Measurements from ENCODE around the gene ZNF236. TPM values are rescaled to one million over a fixed set of nuclear protein-coding genes. Genes with fewer than 3 reads are reported as not detected.

ZNF236 gene
- polyA plus RNA-seq, 4 donors = 1.4 to 6.1 (median 2.3) TPM

DNA sequence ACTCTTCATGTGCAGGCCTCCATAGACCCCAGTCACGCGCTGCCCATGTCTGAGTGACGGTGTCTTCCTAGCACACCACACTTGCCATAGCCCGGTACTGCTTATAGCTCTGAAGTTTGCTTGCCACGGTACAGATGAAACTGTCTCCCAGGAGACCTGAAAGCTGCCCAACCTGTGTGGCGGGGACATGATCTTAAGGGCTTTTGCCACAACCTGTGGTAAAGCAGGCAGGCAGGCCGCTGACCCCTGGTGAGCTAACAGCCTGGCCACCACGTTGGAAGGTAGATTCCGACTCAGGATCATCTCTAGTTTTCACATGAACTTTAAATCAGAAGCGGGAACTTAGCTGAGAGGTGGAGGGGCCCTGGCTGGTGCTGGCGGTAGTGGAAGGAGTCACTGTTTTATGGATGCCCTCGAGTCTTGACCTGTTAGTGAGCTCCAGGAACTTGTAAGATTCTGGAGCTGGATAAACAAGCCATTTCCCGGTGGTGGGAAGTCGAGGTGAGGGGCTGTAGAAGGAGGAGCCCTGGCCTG lies 153.3 kb downstream of the ZNF236 start:
- Histone ChIP-seq H3K36me3 (ENCODE audit: control insufficient read depth in 3 of 3, insufficient read depth in 2 of 3, low read depth in 1 of 3, low read length in 3 of 3) (peaks cover 0 to 31% (median 0%) of the 10 kb centered on the region in 3 donors), H3K4me3 (ENCODE audit: low read depth in 1 of 3, low read length in 3 of 3) (no peak overlapping the region), H3K27ac (ENCODE audit: low read depth in 1 of 3, low read length in 2 of 3) (no peak overlapping the region), H3K4me1 (ENCODE audit: control insufficient read depth in 3 of 3, insufficient read depth in 2 of 3, low read depth in 1 of 3, low read length in 2 of 3) (peaks cover 2% of the 10 kb centered on the region in 3 donors), H3K27me3 (ENCODE audit: control insufficient read depth in 3 of 3, insufficient read depth in 3 of 3, low read length in 3 of 3) (no peaks in the 10 kb centered on the region), H3K9me3 (ENCODE audit: control insufficient read depth in 2 of 2, insufficient read depth in 1 of 2, low read depth in 1 of 2, low read length in 1 of 2) (no peaks in the 10 kb centered on the region)
- FAIRE-seq (no peak), DNase-seq (no peak)
- 88 to 92% (median 92%) methylated on average over 14 of the region's 14 CpGs for WGBS, 3 donors

DNA sequence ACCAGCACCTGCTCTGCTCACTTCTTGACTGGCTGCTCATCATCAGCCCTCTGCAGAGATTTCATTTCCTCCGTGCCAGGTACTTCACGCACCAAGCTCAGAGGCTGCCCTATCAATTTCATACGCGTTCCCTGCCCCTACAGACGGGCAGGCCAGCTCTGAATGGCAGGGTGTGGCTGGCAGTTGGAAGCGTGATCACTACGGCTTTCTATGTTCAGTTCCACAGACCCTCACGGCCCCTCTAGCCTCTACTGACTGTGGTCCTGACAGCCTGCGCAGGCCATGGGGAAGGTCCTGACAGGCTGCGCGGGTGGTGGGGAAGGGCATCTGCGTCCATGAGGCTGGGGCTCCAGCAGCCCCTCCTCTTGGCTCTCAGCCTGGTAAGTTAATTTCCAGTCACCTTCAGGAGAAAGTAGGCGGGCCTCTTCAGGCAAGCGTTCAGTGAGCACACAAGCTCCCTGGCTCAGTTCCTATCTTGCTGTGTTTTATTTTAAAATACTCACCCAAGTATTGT lies 154.8 kb downstream of the ZNF236 start:
- Histone ChIP-seq H3K27me3 (ENCODE audit: control insufficient read depth in 3 of 3, insufficient read depth in 3 of 3, low read length in 3 of 3) (no peaks in the 10 kb centered on the region), H3K27ac (ENCODE audit: low read depth in 1 of 3, low read length in 2 of 3) (peak overlapping the region in 2 of 3 donors; percentile 63 to 90), H3K9me3 (ENCODE audit: control insufficient read depth in 2 of 2, insufficient read depth in 1 of 2, low read depth in 1 of 2, low read length in 1 of 2) (no peaks in the 10 kb centered on the region), H3K4me1 (ENCODE audit: control insufficient read depth in 3 of 3, insufficient read depth in 2 of 3, low read depth in 1 of 3, low read length in 2 of 3) (peaks cover 2 to 9% (median 2%) of the 10 kb centered on the region in 3 donors), H3K4me3 (ENCODE audit: low read depth in 1 of 3, low read length in 3 of 3) (peak overlapping the region in 1 of 3 donors; percentile 21), H3K36me3 (ENCODE audit: control insufficient read depth in 3 of 3, insufficient read depth in 2 of 3, low read depth in 1 of 3, low read length in 3 of 3) (peaks cover 0 to 26% (median 0%) of the 10 kb centered on the region in 3 donors)
- WGBS, 3 donors = 12 to 67% (median 39%) methylated on average over 14 of the region's 14 CpGs
- no peak for FAIRE-seq
- peak; percentile 39 to 81 for DNase-seq

DNA sequence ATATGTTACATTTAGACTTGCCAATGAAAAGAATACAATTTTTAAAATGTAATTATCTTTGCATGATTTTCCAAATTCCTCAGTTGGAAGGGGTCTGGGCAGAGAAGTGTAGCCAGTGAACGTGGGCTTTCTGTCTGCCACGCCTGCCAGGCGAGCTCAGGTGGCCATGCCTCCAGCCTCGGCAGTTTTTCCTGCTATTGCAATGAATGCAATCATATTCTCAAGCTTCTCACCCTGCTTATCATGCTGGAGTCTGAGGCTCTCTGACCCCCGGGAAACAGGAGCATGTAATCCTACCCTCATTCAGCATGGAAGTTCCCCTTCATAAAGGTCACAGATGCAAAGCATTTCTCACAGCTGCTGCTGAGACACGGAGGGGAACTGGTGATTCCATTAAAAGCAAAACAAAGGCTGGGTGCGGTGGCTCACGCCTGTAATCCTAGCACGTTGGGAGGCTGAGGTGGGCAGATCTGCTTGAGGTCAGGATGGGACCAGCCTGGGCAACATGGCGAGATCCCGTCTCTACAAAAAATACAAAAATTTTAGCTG lies 155.4 kb downstream of the ZNF236 start:
- Histone ChIP-seq H3K36me3 (ENCODE audit: control insufficient read depth in 3 of 3, insufficient read depth in 2 of 3, low read depth in 1 of 3, low read length in 3 of 3) (peaks cover 0 to 24% (median 0%) of the 10 kb centered on the region in 3 donors), H3K4me3 (ENCODE audit: low read depth in 1 of 3, low read length in 3 of 3) (no peak overlapping the region), H3K9me3 (ENCODE audit: control insufficient read depth in 2 of 2, insufficient read depth in 1 of 2, low read depth in 1 of 2, low read length in 1 of 2) (no peaks in the 10 kb centered on the region), H3K27ac (ENCODE audit: low read depth in 1 of 3, low read length in 2 of 3) (peak overlapping the region in 1 of 3 donors; percentile 39), H3K27me3 (ENCODE audit: control insufficient read depth in 3 of 3, insufficient read depth in 3 of 3, low read length in 3 of 3) (no peaks in the 10 kb centered on the region), H3K4me1 (ENCODE audit: control insufficient read depth in 3 of 3, insufficient read depth in 2 of 3, low read depth in 1 of 3, low read length in 2 of 3) (peaks cover 2 to 9% (median 2%) of the 10 kb centered on the region in 3 donors)
- DNase-seq (no peak), FAIRE-seq (no peak)
- 27 to 67% (median 40%) methylated on average over 11 of the region's 11 CpGs for WGBS, 3 donors

DNA sequence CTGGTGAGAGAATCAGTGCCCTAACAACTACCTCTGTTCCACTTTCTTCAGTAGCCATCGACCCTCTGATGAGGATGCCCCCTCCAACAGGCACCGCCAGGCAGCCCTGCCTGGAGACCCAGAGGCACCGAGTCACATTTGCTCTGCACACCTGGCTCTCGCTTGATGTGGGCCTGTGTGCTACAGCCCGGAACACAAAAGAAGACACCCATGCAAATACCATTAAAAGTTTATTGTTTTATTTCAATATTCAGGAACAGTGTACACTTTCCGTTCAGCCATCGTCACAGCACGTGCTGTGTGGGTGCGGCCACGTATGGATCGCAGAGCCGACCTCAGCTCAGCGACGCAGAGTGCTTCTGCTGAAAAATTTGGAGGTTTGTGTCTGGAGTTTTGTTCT lies 156.3 kb downstream of the ZNF236 start:
- no peak for FAIRE-seq
- Histone ChIP-seq H3K4me1 (ENCODE audit: control insufficient read depth in 3 of 3, insufficient read depth in 2 of 3, low read depth in 1 of 3, low read length in 2 of 3) (peaks cover 2 to 15% (median 2%) of the 10 kb centered on the region in 3 donors), H3K4me3 (ENCODE audit: low read depth in 1 of 3, low read length in 3 of 3) (no peak overlapping the region), H3K27me3 (ENCODE audit: control insufficient read depth in 3 of 3, insufficient read depth in 3 of 3, low read length in 3 of 3) (no peaks in the 10 kb centered on the region), H3K9me3 (ENCODE audit: control insufficient read depth in 2 of 2, insufficient read depth in 1 of 2, low read depth in 1 of 2, low read length in 1 of 2) (no peaks in the 10 kb centered on the region), H3K36me3 (ENCODE audit: control insufficient read depth in 3 of 3, insufficient read depth in 2 of 3, low read depth in 1 of 3, low read length in 3 of 3) (peaks cover 0 to 21% (median 0%) of the 10 kb centered on the region in 3 donors), H3K27ac (ENCODE audit: low read depth in 1 of 3, low read length in 2 of 3) (no peak overlapping the region)
- DNase-seq = no peak
- 85 to 96% (median 87%) methylated on average over 14 of the region's 14 CpGs for WGBS, 3 donors

DNA sequence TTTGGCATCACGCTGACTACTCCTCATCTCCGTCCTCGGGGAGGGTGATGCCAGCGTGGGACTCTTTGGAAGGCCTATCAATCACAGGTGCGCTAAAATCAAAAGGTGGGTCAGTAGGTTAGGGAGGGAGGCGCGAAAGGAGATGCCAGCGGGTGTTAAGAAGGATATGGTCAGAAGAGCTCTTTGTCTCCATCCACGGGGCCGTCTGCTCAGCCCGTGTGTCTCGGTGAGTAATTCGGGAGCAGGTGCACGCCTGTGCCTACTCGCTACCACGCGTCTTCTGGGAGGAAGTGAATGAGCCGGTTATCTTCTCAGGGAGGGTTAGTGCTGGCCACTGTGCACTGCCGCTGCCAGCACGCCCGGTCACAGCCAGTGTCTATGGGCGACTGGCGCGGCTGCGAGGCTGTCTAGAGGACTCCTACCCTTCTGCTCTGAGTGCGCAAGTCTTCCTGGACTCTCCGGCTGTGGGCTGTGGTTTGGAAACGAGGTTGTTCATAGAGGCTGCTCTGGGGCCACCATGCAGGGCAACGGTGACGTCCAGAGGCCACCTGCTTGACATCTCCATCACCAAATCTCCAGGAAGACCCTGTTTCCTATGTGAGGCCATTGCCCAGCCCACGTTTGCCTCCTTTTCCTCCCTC lies 156.9 kb downstream of the ZNF236 start:
- 93 to 96% (median 95%) methylated on average over 31 of the region's 31 CpGs for WGBS, 3 donors
- no peak for FAIRE-seq
- no peak overlapping the region for H3K27ac ChIP-seq (ENCODE audit: low read depth in 1 of 3, low read length in 2 of 3)

DNA sequence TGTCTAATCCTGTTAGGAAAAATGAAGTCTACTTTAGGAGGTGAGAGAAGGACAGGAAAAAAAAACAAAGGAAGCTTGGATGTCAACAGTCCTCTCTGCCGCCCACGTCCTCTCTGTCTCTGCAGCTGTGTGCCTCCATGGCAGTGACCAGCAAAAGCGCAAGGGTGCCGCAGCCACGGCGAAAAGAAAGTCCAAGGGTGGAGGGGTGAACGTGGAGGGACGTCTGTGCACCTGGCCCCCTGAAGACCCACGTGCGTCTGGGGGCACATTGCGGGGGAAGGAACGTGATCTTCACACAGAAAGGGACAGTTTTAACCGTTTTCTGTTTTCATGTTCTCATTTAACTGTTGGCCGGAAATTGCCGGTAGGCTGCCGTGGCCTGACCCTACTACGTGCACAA lies 157.5 kb downstream of the ZNF236 start:
- no peak overlapping the region for H3K27ac ChIP-seq (ENCODE audit: low read depth in 1 of 3, low read length in 2 of 3)
- H3K9me3 ChIP-seq (ENCODE audit: control insufficient read depth in 2 of 2, insufficient read depth in 1 of 2, low read depth in 1 of 2, low read length in 1 of 2) = no peaks in the 10 kb centered on the region
- H3K36me3 ChIP-seq (ENCODE audit: control insufficient read depth in 3 of 3, insufficient read depth in 2 of 3, low read depth in 1 of 3, low read length in 3 of 3) = peaks cover 0 to 15% (median 0%) of the 10 kb centered on the region in 3 donors
- no peaks in the 10 kb centered on the region for H3K27me3 ChIP-seq (ENCODE audit: control insufficient read depth in 3 of 3, insufficient read depth in 3 of 3, low read length in 3 of 3)
- peaks cover 2 to 17% (median 2%) of the 10 kb centered on the region in 3 donors for H3K4me1 ChIP-seq (ENCODE audit: control insufficient read depth in 3 of 3, insufficient read depth in 2 of 3, low read depth in 1 of 3, low read length in 2 of 3)
- FAIRE-seq (no peak), DNase-seq (no peak)
- WGBS, 3 donors = 82 to 94% (median 93%) methylated on average over 17 of the region's 17 CpGs
- H3K4me3 ChIP-seq (ENCODE audit: low read depth in 1 of 3, low read length in 3 of 3) = no peak overlapping the region

More for the DNA sequence above, 156.9 kb downstream of the ZNF236 start:
- Histone ChIP-seq H3K4me1 (ENCODE audit: control insufficient read depth in 3 of 3, insufficient read depth in 2 of 3, low read depth in 1 of 3, low read length in 2 of 3) (peaks cover 2 to 17% (median 2%) of the 10 kb centered on the region in 3 donors), H3K9me3 (ENCODE audit: control insufficient read depth in 2 of 2, insufficient read depth in 1 of 2, low read depth in 1 of 2, low read length in 1 of 2) (no peaks in the 10 kb centered on the region), H3K27me3 (ENCODE audit: control insufficient read depth in 3 of 3, insufficient read depth in 3 of 3, low read length in 3 of 3) (no peaks in the 10 kb centered on the region), H3K4me3 (ENCODE audit: low read depth in 1 of 3, low read length in 3 of 3) (no peak overlapping the region), H3K36me3 (ENCODE audit: control insufficient read depth in 3 of 3, insufficient read depth in 2 of 3, low read depth in 1 of 3, low read length in 3 of 3) (peaks cover 0 to 15% (median 0%) of the 10 kb centered on the region in 3 donors)
- no peak for DNase-seq

DNA sequence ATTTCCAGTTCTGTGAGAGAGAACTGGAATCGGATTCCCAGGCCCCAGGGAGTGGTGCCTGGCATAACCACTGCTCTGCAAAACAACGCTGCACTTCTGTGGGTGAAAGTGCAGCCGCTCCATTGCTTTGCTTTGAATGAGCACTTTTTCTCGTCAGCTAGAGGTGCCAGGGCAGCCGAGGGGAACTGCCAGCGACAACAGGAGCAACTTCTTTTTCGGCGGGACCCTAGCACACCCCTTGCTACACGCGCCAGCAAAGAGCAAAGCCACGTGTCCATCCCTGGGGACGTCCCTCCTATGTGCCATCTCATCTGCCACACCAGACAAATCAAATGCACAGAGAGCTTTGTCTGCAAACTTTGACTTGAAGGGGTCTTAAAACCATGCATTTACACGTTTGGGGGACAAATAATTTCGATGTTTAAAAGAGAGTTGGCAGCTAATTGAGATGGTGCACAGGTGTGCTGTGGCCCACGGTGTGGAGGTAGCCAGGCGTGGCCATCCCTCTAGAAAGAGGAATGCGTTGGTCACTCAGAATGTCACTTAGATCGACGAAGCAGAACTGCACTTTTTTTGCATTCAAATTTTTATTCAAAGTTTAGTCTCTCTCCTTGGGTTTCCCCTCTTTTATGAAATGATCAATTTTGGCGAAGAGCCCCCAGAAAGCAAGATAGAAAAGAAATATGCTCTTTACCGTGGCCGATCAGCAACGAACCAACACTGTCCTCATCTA lies 158.5 kb downstream of the ZNF236 start:
- H3K4me1 ChIP-seq (ENCODE audit: control insufficient read depth in 3 of 3, insufficient read depth in 2 of 3, low read depth in 1 of 3, low read length in 2 of 3) = peaks cover 2 to 17% (median 2%) of the 10 kb centered on the region in 3 donors
- no peaks in the 10 kb centered on the region for H3K27me3 ChIP-seq (ENCODE audit: control insufficient read depth in 3 of 3, insufficient read depth in 3 of 3, low read length in 3 of 3)
- no peak overlapping the region for H3K4me3 ChIP-seq (ENCODE audit: low read depth in 1 of 3, low read length in 3 of 3)
- DNase-seq (no peak), FAIRE-seq (no peak)
- 73 to 80% (median 75%) methylated on average over 23 of the region's 23 CpGs for WGBS, 3 donors
- no peaks in the 10 kb centered on the region for H3K9me3 ChIP-seq (ENCODE audit: control insufficient read depth in 2 of 2, insufficient read depth in 1 of 2, low read depth in 1 of 2, low read length in 1 of 2)
- H3K36me3 ChIP-seq (ENCODE audit: control insufficient read depth in 3 of 3, insufficient read depth in 2 of 3, low read depth in 1 of 3, low read length in 3 of 3) = peaks cover 0 to 12% (median 0%) of the 10 kb centered on the region in 3 donors
- H3K27ac ChIP-seq (ENCODE audit: low read depth in 1 of 3, low read length in 2 of 3) = peak overlapping the region in 1 of 3 donors; percentile 55

DNA sequence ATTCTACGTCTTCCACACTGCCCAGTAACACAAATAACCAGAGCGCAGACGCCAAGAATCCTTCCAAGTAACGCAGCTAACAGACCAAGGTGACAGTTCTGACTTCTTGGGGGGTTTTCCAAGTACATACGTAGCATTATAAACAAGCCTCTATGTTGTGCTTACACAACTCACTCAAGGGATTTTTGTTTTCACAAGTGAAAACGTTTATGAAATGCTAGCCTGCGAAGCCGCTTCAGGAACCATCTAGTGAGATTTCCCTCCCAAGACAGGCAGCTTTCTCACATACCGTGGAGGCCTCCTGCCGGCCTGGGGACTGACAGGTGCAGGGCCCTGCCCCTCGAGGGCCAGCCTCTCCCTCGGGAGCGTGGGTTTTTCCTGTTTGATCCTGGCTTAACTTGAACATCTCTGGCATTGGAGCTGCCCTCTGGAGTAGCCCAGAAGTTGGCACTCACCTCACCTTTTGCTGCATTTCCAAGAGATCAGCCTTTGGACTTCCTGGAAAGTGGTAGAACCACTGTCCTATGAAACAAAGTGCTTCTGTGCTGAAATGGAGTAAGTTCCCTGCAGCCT lies 159.1 kb downstream of the ZNF236 start:
- Histone ChIP-seq H3K27me3 (ENCODE audit: control insufficient read depth in 3 of 3, insufficient read depth in 3 of 3, low read length in 3 of 3) (no peaks in the 10 kb centered on the region), H3K4me3 (ENCODE audit: low read depth in 1 of 3, low read length in 3 of 3) (no peak overlapping the region), H3K27ac (ENCODE audit: low read depth in 1 of 3, low read length in 2 of 3) (peak overlapping the region in 2 of 3 donors; percentile 45 to 55), H3K4me1 (ENCODE audit: control insufficient read depth in 3 of 3, insufficient read depth in 2 of 3, low read depth in 1 of 3, low read length in 2 of 3) (peaks cover 2 to 17% (median 2%) of the 10 kb centered on the region in 3 donors), H3K36me3 (ENCODE audit: control insufficient read depth in 3 of 3, insufficient read depth in 2 of 3, low read depth in 1 of 3, low read length in 3 of 3) (peaks cover 0 to 12% (median 0%) of the 10 kb centered on the region in 3 donors), H3K9me3 (ENCODE audit: control insufficient read depth in 2 of 2, insufficient read depth in 1 of 2, low read depth in 1 of 2, low read length in 1 of 2) (no peaks in the 10 kb centered on the region)
- DNase-seq (peak; percentile 51 to 91), FAIRE-seq (no peak)
- 18 to 49% (median 43%) methylated on average over 13 of the region's 13 CpGs for WGBS, 3 donors

Data from small intestine (tissue), 7 donors.